Adrenal gland (tissue), 12 donors: ENCODE data around the gene BMP8B. TPM values are rescaled to one million over a fixed set of nuclear protein-coding genes. Genes with fewer than 3 reads are reported as not detected.

ENCODE experiments used
- DNase-seq, 7 donors: peaks; one replicate each; pipeline ENCODE4 v3.0.0-alpha.2; 2019 to 2020
- H3K27ac ChIP-seq, 5 donors: fragments of 200-600 bp; sonication (generic) in 4 of 5; 1 replicate in 3 of 5; 2 replicates in 2 of 5; pipeline versions ENCODE4 v1.5.1 to v1.8.0; 2016 to 2020; ENCODE audit warnings: mild to moderate bottlenecking in 1 of 5
- H3K27me3 ChIP-seq: fragments of 200-600 bp; 2 replicates; pipeline ENCODE4 v1.8.0; 2021
- H3K36me3 ChIP-seq, 2 donors: fragments of 200-600 bp; replicated peaks in 1 of 2; 1 replicate in 1 of 2; 2 replicates in 1 of 2; pipeline versions ENCODE4 v1.5.1 to v1.8.0; 2018 to 2022
- H3K4me1 ChIP-seq, 2 donors: fragments of 200-600 bp; replicated peaks in 1 of 2; 1 replicate in 1 of 2; 2 replicates in 1 of 2; pipeline versions ENCODE4 v1.5.1 to v1.8.0; 2018 to 2021
- H3K4me3 ChIP-seq, 4 donors: fragments of 200-600 bp; sonication (generic) in 3 of 4; one replicate each; pipeline ENCODE4 v1.5.1; 2016 to 2018
- H3K9me3 ChIP-seq, 3 donors: fragments of 200-600 bp; sonication (generic) in 1 of 3; replicated peaks in 1 of 3; 1 replicate in 2 of 3; 2 replicates in 1 of 3; pipeline versions ENCODE4 v1.5.1 to v1.8.0; 2016 to 2021
- CTCF ChIP-seq, 6 experiments: fragments of 450-650 bp in 4 of 6; fragments of 200-600 bp in 2 of 6; sonication (generic) in 1 of 6; IDR thresholded peaks; 1 replicate in 5 of 6; 2 replicates in 1 of 6; pipeline versions ENCODE4 v1.5.1 to v1.8.0; 2016 to 2021; ENCODE audit warnings: antibody characterized with exemption in 6 of 6, mild to moderate bottlenecking in 2 of 6, moderate library complexity in 1 of 6
- POLR2A ChIP-seq, 2 donors: fragments of 450-650 bp; IDR thresholded peaks; one replicate each; pipeline ENCODE4 v1.6.1; 2017; ENCODE audit warnings: antibody characterized with exemption in 2 of 2, mild to moderate bottlenecking in 2 of 2, moderate library complexity in 1 of 2
- WGBS, 4 donors: extraction: QIAGEN DNeasy Blood & Tissue Kit in 2 of 4; methylation state at CpG; one replicate each; pipeline versions ENCODE4 v1.1.5 to v1.1.7; 2013 to 2017; 5-methylcytosine and 5-hydroxymethylcytosine counted together
- intact Hi-C, 2 donors: fragments of 100-400 bp; cut with DNase I; formaldehyde crosslinking; loops; one replicate each; pipeline versions ENCODE4 v1.14.1 to v1.15.0; 2022 to 2023
- polyA plus RNA-seq, 3 donors: library from polyadenylated mRNA; stranded (reverse); fragments of 200-250 nt in 2 of 3; fragments of 350-450 nt in 1 of 3; fragmentation: Illumina TruSeq in 1 of 3; extraction: RNeasy Lipid Tissue Mini Kit (QIAGEN cat#74804) in 1 of 3; gene quantifications; one replicate each; pipeline ENCODE4 v1.2.3, GENCODE V29; 2013 to 2014
- small RNA-seq, 2 donors: library from RNA; depleted of rRNA; stranded (forward); fragments of <200 nt; gene quantifications; one replicate each; pipeline ENCODE3, GENCODE V24; 2016
- total RNA-seq, 9 donors: library from RNA; depleted of rRNA in 4 of 9; stranded (reverse); fragments of >200 nt in 4 of 9; fragments of 120-200 nt in 1 of 9; fragmentation: NEBNext Ultra II Directional in 1 of 9; extraction: Animal tissue kit (Norgen Biotek cat#: 25700) in 1 of 9; gene quantifications; one replicate each; pipeline versions ENCODE4 v1.1.0 to v1.2.4, GENCODE V29; 2013 to 2023
- donor health status: healthy with polysubstance abuse.
- donor health status: Bipolar disorder and iron deficiency.
- donor health status: DM: yes; HTN: yes; CAD: no.
- donor health status: DM: no; HTN: no; CAD: no.
- donor health status: DM: no; HTN: no; CAD: no.
- donor health status: DM: yes; HTN: yes; CAD: no.

The BMP8B gene
- total and polyA plus RNA-seq, 12 donors, result 0.09 to 5.9 (median 1.0) TPM; not detected in 1

GRCh38 chr1:39711104-39711965, 77.3 kb downstream of the BMP8B start:
- H3K4me3 ChIP-seq, result no peak overlapping the region
- peaks cover 5% of the 10 kb centered on the region for H3K27me3 ChIP-seq
- H3K36me3 ChIP-seq, result no peaks in the 10 kb centered on the region
- intact Hi-C loops, result loop anchor here in 1 of 2 donors (10.0 kb wide), 1 partner anchor 107 kb away; no protein-coding TSS in a partner anchor
- H3K9me3 ChIP-seq, result no peaks in the 10 kb centered on the region
- TF ChIP-seq POLR2A (IDR thresholded peaks at IDR 0.05), result no peak
- TF ChIP-seq CTCF (IDR thresholded peaks at IDR 0.05), result no peak
- peak in 1 of 7 donors; percentile 48 for DNase-seq
- H3K27ac ChIP-seq, result no peak overlapping the region
- H3K4me1 ChIP-seq, result no peaks in the 10 kb centered on the region
- WGBS, 4 donors, result 59 to 79% (median 74%) methylated on average over 11 to 12 of the region's 12 CpGs

- peak overlapping the region in 1 of 5 donors; percentile 6 for H3K27ac ChIP-seq
- no peaks in the 10 kb centered on the region for H3K36me3 ChIP-seq
- H3K27me3 ChIP-seq, result no peaks in the 10 kb centered on the region
- H3K9me3 ChIP-seq, result no peaks in the 10 kb centered on the region
- no peaks in the 10 kb centered on the region for H3K4me1 ChIP-seq
- no peak overlapping the region for H3K4me3 ChIP-seq
- 89 to 96% (median 93%) methylated on average over 4 of the region's 4 CpGs for WGBS, 4 donors
- no peak for TF ChIP-seq POLR2A (IDR thresholded peaks at IDR 0.05)
- TF ChIP-seq CTCF (IDR thresholded peaks at IDR 0.05), result no peak
- intact Hi-C loops, result no loop called here
- peak in 1 of 7 donors; percentile 69 for DNase-seq
Measured at GRCh38 chr1:39707506-39707905, 81.2 kb downstream of the BMP8B start.

Small RNA genes lying within 50 kb of the gene (small RNA-seq; reads per million reads assigned to genes)
- gene AL033527.1 (0 reads per million in 2 donors), gene RNU7-121P (0 reads per million in 2 donors)

Other genes starting within 250 kb of the BMP8B start
- gene PABPC4, start 212.1 kb downstream of the BMP8B start, total RNA-seq, result 100 to 1,000 TPM; 108 to 354 (median 171) TPM
- 100 to 1,000 TPM; 285 to 347 (median 290) TPM for gene PABPC4, start 212.1 kb downstream of the BMP8B start, polyA plus RNA-seq
- 10 to 100 TPM in 7 of 9 donors, 1 to 10 TPM in 2; 2.4 to 27.7 (median 14.9) TPM for gene HEYL, start 149.2 kb downstream of the BMP8B start, total RNA-seq
- 10 to 100 TPM in 1 of 3 donors, 1 to 10 TPM in 2; 7.4 to 18.2 (median 8.1) TPM for gene HEYL, start 149.2 kb downstream of the BMP8B start, polyA plus RNA-seq
- 1 to 10 TPM in 4 of 9 donors, under 1 TPM in 4, not detected in 1; 0.43 to 7.8 (median 1.6) TPM for gene NT5C1A, start 116.8 kb downstream of the BMP8B start, total RNA-seq
- gene NT5C1A, start 116.8 kb downstream of the BMP8B start, polyA plus RNA-seq, result 1 to 10 TPM in 1 of 3 donors, under 1 TPM in 2; 0.17 to 1.0 (median 0.97) TPM
- 1 to 10 TPM in 3 of 9 donors, under 1 TPM in 2, not detected in 4; 0.42 to 6.4 (median 3.0) TPM for gene HPCAL4, start 97.4 kb downstream of the BMP8B start, total RNA-seq
- 1 to 10 TPM; 1.1 to 9.9 (median 3.9) TPM for gene HPCAL4, start 97.4 kb downstream of the BMP8B start, polyA plus RNA-seq
- gene PPIE, start 50.0 kb downstream of the BMP8B start, total RNA-seq, result 10 to 100 TPM; 34.3 to 78.9 (median 42.3) TPM
- 10 to 100 TPM; 43.6 to 56.0 (median 47.1) TPM for gene PPIE, start 50.0 kb downstream of the BMP8B start, polyA plus RNA-seq
- gene OXCT2, start 17.5 kb downstream of the BMP8B start, total RNA-seq, result 1 to 10 TPM in 2 of 9 donors, under 1 TPM in 6, not detected in 1; 0.06 to 2.1 (median 0.38) TPM
- gene OXCT2, start 17.5 kb downstream of the BMP8B start, polyA plus RNA-seq, result 1 to 10 TPM in 1 of 3 donors, under 1 TPM in 2; 0.42 to 2.4 (median 0.71) TPM
- gene TRIT1, start 94.6 kb upstream of the BMP8B start, total RNA-seq, result 10 to 100 TPM in 7 of 9 donors, 1 to 10 TPM in 2; 7.1 to 20.7 (median 12.3) TPM
- gene TRIT1, start 94.6 kb upstream of the BMP8B start, polyA plus RNA-seq, result 10 to 100 TPM; 17.8 to 24.4 (median 21.4) TPM
- gene MYCL, start 113.1 kb upstream of the BMP8B start, total RNA-seq, result under 1 TPM in 8 of 9 donors, not detected in 1; 0.24 to 0.69 (median 0.37) TPM
- gene MYCL, start 113.1 kb upstream of the BMP8B start, polyA plus RNA-seq, result under 1 TPM; 0.07 to 0.40 (median 0.24) TPM
- 1 to 10 TPM in 5 of 9 donors, under 1 TPM in 4; 0.17 to 3.2 (median 1.3) TPM for gene MFSD2A, start 166.3 kb upstream of the BMP8B start, total RNA-seq
- 1 to 10 TPM; 1.1 to 2.4 (median 1.7) TPM for gene MFSD2A, start 166.3 kb upstream of the BMP8B start, polyA plus RNA-seq